HepG2 (cell line): ENCODE data around the gene IP6K3. TPM values are rescaled to one million over a fixed set of nuclear protein-coding genes. Genes with fewer than 3 reads are reported as not detected.

ENCODE experiments used
- ELF1 ChIP-seq: sonication (generic); formaldehyde crosslinking; IDR thresholded peaks from 2 replicates; pipeline ENCODE4 v1.4.0; 2020; ENCODE audit warnings: missing genetic modification reagents
- ETV6 ChIP-seq: sonication (generic); formaldehyde crosslinking; conservative IDR thresholded peaks from 2 replicates; pipeline ENCODE4 v1.4.0; 2020; ENCODE audit warnings: missing genetic modification reagents
- FOXK2 ChIP-seq: fragments of 450-650 bp; IDR thresholded peaks from 2 replicates; pipeline ENCODE4 v1.6.1; 2016
- GATA4 ChIP-seq: sonication (generic); IDR thresholded peaks from 2 replicates; pipeline ENCODE4 v1.6.1; 2016; ENCODE audit warnings: antibody characterized with exemption, low read depth, borderline replicate concordance
- MTA3 ChIP-seq: sonication (generic); formaldehyde crosslinking; IDR thresholded peaks from 2 replicates; pipeline ENCODE4 v1.4.0; 2020; ENCODE audit warnings: missing genetic modification reagents
- PAWR ChIP-seq: sonication (generic); formaldehyde crosslinking; IDR thresholded peaks from 2 replicates; pipeline ENCODE4 v1.4.0; 2020; ENCODE audit warnings: missing genetic modification reagents, mild to moderate bottlenecking, borderline replicate concordance
- PHF21A ChIP-seq: sonication (generic); formaldehyde crosslinking; IDR thresholded peaks from 2 replicates; pipeline ENCODE4 v1.5.0; 2020; ENCODE audit warnings: mild to moderate bottlenecking, missing genetic modification reagents
- PTBP1 ChIP-seq: fragments of 200-400 bp; formaldehyde crosslinking; IDR thresholded peaks from 2 replicates; pipeline ENCODE4 v1.6.1; 2018; ENCODE audit warnings: low read length, low read depth; ENCODE audit not compliant: poor library complexity, severe bottlenecking
- RAD21 ChIP-seq: fragments of 450-650 bp; formaldehyde crosslinking; IDR thresholded peaks from 2 replicates; pipeline ENCODE4 v1.5.0; 2020; ENCODE audit warnings: mild to moderate bottlenecking
- RFX1 ChIP-seq: fragments of 450-650 bp; IDR thresholded peaks from 2 replicates; pipeline ENCODE4 v1.6.1; 2017
- SIN3A ChIP-seq: IDR thresholded peaks from 2 replicates; pipeline ENCODE4 v1.6.1; 2011; ENCODE audit warnings: low read depth, mild to moderate bottlenecking, control low read depth, low read length, borderline replicate concordance
- SP4 ChIP-seq: sonication (generic); formaldehyde crosslinking; IDR thresholded peaks from 2 replicates; pipeline ENCODE4 v1.8.1; 2023; ENCODE audit warnings: mild to moderate bottlenecking, missing genetic modification reagents
- SPEN ChIP-seq: sonication (generic); formaldehyde crosslinking; IDR thresholded peaks from 2 replicates; pipeline ENCODE4 v1.5.1; 2020; ENCODE audit warnings: low read depth, mild to moderate bottlenecking, missing genetic modification reagents
- ZFYVE20 ChIP-seq: sonication (generic); formaldehyde crosslinking; IDR thresholded peaks from 2 replicates; pipeline ENCODE4 v1.8.0; 2023; ENCODE audit warnings: low read depth, mild to moderate bottlenecking, moderate library complexity, missing genetic modification reagents, borderline replicate concordance
- ZNF124 ChIP-seq: sonication (generic); formaldehyde crosslinking; IDR thresholded peaks from 2 replicates; pipeline ENCODE4 v1.4.0; 2020; ENCODE audit warnings: missing genetic modification reagents
- ZNF232 ChIP-seq: sonication (generic); formaldehyde crosslinking; IDR thresholded peaks from 2 replicates; pipeline ENCODE4 v1.4.0; 2020; ENCODE audit warnings: missing genetic modification reagents, borderline replicate concordance
- ZNF350 ChIP-seq: sonication (generic); formaldehyde crosslinking; IDR thresholded peaks from 2 replicates; pipeline ENCODE4 v1.4.0; 2020; ENCODE audit warnings: mild to moderate bottlenecking, low read depth, missing genetic modification reagents, borderline replicate concordance
- ZNF432 ChIP-seq: sonication (generic); formaldehyde crosslinking; IDR thresholded peaks from 2 replicates; pipeline ENCODE4 v1.5.0; 2020; ENCODE audit warnings: missing genetic modification reagents, mild to moderate bottlenecking, borderline replicate concordance
- ZNF572 ChIP-seq: sonication (generic); formaldehyde crosslinking; IDR thresholded peaks from 2 replicates; pipeline ENCODE4 v1.5.1; 2020; ENCODE audit warnings: mild to moderate bottlenecking, missing genetic modification reagents
- ZNF737 ChIP-seq: sonication (generic); formaldehyde crosslinking; IDR thresholded peaks from 2 replicates; pipeline ENCODE4 v1.5.0; 2020; ENCODE audit warnings: missing genetic modification reagents, mild to moderate bottlenecking, borderline replicate concordance
- ZNF775 ChIP-seq: sonication (generic); formaldehyde crosslinking; IDR thresholded peaks from 2 replicates; pipeline ENCODE4 v1.4.0; 2020; ENCODE audit warnings: missing genetic modification reagents, mild to moderate bottlenecking, moderate library complexity, borderline replicate concordance
- ZZZ3 ChIP-seq: sonication (generic); formaldehyde crosslinking; IDR thresholded peaks from 2 replicates; pipeline ENCODE4 v1.4.0; 2020; ENCODE audit warnings: missing genetic modification reagents, mild to moderate bottlenecking, borderline replicate concordance
- polyA plus RNA-seq, 8 experiments: library from polyadenylated mRNA; depleted of rRNA in 3 of 8; stranded (reverse) in 7 of 8; unstranded in 1 of 8; fragments of >200 nt; fragmentation: Illumina TruSeq in 4 of 8; extraction: Trizol in 4 of 8; gene quantifications; 2 replicates each; pipeline versions ENCODE4 v1.2.1 to v1.2.3, GENCODE V29; 2011 to 2016; ENCODE audit warnings: low read depth in 4 of 8, missing spikeins in 1 of 8, mixed read lengths in 1 of 8; ENCODE audit not compliant: insufficient read depth in 1 of 8
- total RNA-seq, 5 experiments: library from RNA; depleted of rRNA; stranded (reverse); fragments of >200 nt; fragmentation: Illumina TruSeq; extraction: Trizol; gene quantifications; 2 replicates each; pipeline ENCODE4 v1.2.3, GENCODE V29; 2016; ENCODE audit warnings: low read depth in 1 of 5
- TF ChIP-seq, protein P1 (sequence below): IDR thresholded peaks from 2 replicates; pipeline ENCODE4 v1.4.0; 2020; ENCODE audit warnings: mild to moderate bottlenecking, missing genetic modification reagents
- TF ChIP-seq, protein P2 (sequence below): sonication (generic); formaldehyde crosslinking; IDR thresholded peaks from 2 replicates; pipeline ENCODE4 v1.4.0; 2020; ENCODE audit warnings: missing genetic modification reagents

Gene IP6K3
- total and polyA plus RNA-seq, 2 of the 13 experiments (the other 11 are each of a cell fraction or from before 2014, with no cell fraction given), result 0.11 to 0.18 TPM

DNA sequence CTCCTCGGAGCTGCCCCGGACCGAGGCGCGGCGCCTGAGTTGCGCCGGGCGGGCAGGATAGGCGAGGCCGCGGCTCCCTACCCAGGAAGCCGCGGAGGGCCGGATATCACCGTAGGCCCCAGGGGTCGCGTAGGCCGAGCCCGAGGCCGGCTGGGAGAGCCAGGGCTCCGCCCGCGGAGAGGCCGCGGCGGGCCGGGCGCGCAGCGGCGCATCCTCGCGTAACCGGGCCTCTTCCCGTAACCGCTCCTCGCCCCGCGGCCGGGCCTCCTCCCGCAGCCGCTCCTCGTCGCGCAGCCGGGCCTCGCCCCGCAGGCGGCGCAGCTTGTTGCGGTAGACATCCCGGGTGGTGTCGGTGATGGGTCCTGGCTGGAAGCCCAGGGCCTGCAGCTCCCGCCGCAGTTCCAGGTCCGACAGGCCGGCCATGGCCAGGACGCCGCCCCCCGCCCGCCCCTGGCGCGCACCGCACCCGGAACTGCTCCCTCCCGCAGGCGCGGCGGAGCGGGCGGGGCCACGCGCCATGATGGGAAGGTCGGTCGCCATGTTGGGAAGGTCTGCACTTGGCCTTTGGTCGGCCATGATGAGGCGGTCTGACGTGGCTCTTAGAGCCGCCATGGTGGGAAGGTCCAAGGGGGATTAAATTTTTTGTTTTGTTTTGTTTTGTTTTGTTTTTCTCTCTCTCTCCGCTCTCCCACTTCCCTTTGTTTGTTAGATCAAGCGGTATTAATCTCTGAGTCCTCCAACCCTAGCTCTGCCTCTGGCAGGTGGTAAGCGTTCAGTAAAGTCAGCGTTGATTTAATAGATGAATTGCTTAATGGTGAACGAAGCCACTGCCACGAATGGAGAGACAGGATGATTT is 42.2 kb upstream of the IP6K3 start, which contains the start of gene LEMD2 (continued):
- TF ChIP-seq PTBP1 (no peak), MTA3 (CRISPR knock-in tag) (no peak), SPEN (peak; percentile 95), ZNF350 (CRISPR knock-in tag) (0 out of 2 replicates have a peak, but pooled peaks have one; percentile 52), ZNF775 (CRISPR knock-in tag) (no peak), ZNF572 (CRISPR knock-in tag) (no peak), ELF1 (peak; percentile 93), ZNF737 (CRISPR knock-in tag) (no peak), PAWR (CRISPR knock-in tag) (no peak), ZNF232 (CRISPR knock-in tag) (no peak; the same call in 1 of the 2 replicates), PHF21A (CRISPR knock-in tag) (no peak), ZNF124 (CRISPR knock-in tag) (peak; percentile 85), ZFYVE20 (CRISPR knock-in tag) (0 out of 2 replicates have a peak, but pooled peaks have one; percentile 71), ZZZ3 (no peak; the same call in 1 of the 2 replicates), FOXK2 (no peak), ZNF432 (CRISPR knock-in tag) (no peak), SIN3A (peak; percentile 52; the same call in 1 of the 2 replicates), RAD21 (CRISPR knock-in tag) (no peak; the same call in 1 of the 2 replicates), ETV6 (CRISPR knock-in tag) (peak; percentile 96), SP4 (CRISPR knock-in tag) (peak; percentile 87; the same call in 1 of the 2 replicates), RFX1 (no peak), GATA4 (no peak)
- TF ChIP-seq, protein P1, sequence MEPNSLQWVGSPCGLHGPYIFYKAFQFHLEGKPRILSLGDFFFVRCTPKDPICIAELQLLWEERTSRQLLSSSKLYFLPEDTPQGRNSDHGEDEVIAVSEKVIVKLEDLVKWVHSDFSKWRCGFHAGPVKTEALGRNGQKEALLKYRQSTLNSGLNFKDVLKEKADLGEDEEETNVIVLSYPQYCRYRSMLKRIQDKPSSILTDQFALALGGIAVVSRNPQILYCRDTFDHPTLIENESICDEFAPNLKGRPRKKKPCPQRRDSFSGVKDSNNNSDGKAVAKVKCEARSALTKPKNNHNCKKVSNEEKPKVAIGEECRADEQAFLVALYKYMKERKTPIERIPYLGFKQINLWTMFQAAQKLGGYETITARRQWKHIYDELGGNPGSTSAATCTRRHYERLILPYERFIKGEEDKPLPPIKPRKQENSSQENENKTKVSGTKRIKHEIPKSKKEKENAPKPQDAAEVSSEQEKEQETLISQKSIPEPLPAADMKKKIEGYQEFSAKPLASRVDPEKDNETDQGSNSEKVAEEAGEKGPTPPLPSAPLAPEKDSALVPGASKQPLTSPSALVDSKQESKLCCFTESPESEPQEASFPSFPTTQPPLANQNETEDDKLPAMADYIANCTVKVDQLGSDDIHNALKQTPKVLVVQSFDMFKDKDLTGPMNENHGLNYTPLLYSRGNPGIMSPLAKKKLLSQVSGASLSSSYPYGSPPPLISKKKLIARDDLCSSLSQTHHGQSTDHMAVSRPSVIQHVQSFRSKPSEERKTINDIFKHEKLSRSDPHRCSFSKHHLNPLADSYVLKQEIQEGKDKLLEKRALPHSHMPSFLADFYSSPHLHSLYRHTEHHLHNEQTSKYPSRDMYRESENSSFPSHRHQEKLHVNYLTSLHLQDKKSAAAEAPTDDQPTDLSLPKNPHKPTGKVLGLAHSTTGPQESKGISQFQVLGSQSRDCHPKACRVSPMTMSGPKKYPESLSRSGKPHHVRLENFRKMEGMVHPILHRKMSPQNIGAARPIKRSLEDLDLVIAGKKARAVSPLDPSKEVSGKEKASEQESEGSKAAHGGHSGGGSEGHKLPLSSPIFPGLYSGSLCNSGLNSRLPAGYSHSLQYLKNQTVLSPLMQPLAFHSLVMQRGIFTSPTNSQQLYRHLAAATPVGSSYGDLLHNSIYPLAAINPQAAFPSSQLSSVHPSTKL (CRISPR knock-in tag), result peak; percentile 63
- TF ChIP-seq, protein P2, sequence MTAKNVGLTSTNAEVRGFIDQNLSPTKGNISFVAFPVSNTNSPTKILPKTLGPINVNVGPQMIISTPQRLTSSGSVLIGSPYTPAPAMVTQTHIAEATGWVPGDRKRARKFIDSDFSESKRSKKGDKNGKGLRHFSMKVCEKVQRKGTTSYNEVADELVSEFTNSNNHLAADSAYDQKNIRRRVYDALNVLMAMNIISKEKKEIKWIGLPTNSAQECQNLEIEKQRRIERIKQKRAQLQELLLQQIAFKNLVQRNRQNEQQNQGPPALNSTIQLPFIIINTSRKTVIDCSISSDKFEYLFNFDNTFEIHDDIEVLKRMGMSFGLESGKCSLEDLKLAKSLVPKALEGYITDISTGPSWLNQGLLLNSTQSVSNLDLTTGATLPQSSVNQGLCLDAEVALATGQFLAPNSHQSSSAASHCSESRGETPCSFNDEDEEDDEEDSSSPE, result peak; percentile 93
